ENCODE data around the gene RCC2.
"Not testable (repeated sequence)": the region's sequence is repeated elsewhere in the genome, so short reads cannot be mapped to it uniquely, and the experiment has no call there.

RCC2 gene

GRCh38 chr1:17439250-17440073, at the start of gene RCC2:
TSS of gene RCC2 (minus strand) at chr1:17439677. CDS start at chr1:17438514, 1,163 bp downstream.
- DNase-seq: peak; percentile 81

- DNase-seq: no peak
These were observed 46.8 kb upstream of the RCC2 start for GRCh38 chr1:17486242-17486641.

- DNase-seq: no peak
These were observed 45.8 kb upstream of the RCC2 start for GRCh38 chr1:17485281-17485680.

- not testable (repeated sequence) for DNase-seq
These were observed 42.5 kb upstream of the RCC2 start for GRCh38 chr1:17481981-17482380.

- DNase-seq: no peak
These were observed 41.4 kb upstream of the RCC2 start for GRCh38 chr1:17480846-17481245.

- no peak for DNase-seq
These were observed 36.3 kb upstream of the RCC2 start for GRCh38 chr1:17475752-17476151.

- DNase-seq: not testable (repeated sequence)
These were observed 35.5 kb upstream of the RCC2 start for GRCh38 chr1:17474836-17475555.

- DNase-seq: no peak
These were observed 33.3 kb upstream of the RCC2 start for GRCh38 chr1:17472814-17473213.

GRCh38 chr1:17471393-17471792, 31.9 kb upstream of the RCC2 start:
- no peak for DNase-seq

- no peak for DNase-seq
These were observed 30.7 kb upstream of the RCC2 start for GRCh38 chr1:17470021-17470799.

GRCh38 chr1:17468357-17469265, 29.1 kb upstream of the RCC2 start:
- DNase-seq: not testable (repeated sequence)

- no peak for DNase-seq
These were observed 26.9 kb upstream of the RCC2 start for GRCh38 chr1:17466359-17466758.

- DNase-seq: no peak
These were observed 25.8 kb upstream of the RCC2 start for GRCh38 chr1:17465228-17465627.

GRCh38 chr1:17463991-17464390, 24.5 kb upstream of the RCC2 start:
- no peak for DNase-seq

- no peak for DNase-seq
These were observed 23.2 kb upstream of the RCC2 start for GRCh38 chr1:17462669-17463068.

GRCh38 chr1:17460219-17460618, 20.7 kb upstream of the RCC2 start:
- DNase-seq: no peak

- no peak for DNase-seq
These were observed 19.3 kb upstream of the RCC2 start for GRCh38 chr1:17458794-17459193.

- DNase-seq: no peak
These were observed 13.2 kb upstream of the RCC2 start for GRCh38 chr1:17452686-17453085.

GRCh38 chr1:17452203-17452602, 12.7 kb upstream of the RCC2 start:
- not testable (repeated sequence) for DNase-seq

- no peak for DNase-seq
These were observed 12.3 kb upstream of the RCC2 start for GRCh38 chr1:17451731-17452130.

GRCh38 chr1:17447501-17447992, 8.1 kb upstream of the RCC2 start:
- no peak for DNase-seq

GRCh38 chr1:17442841-17443240, 3.4 kb upstream of the RCC2 start:
- no peak for DNase-seq

Measured in NCI-H146 (cell line).